Keratinocyte (primary cell): Measurements from ENCODE around the gene SLC9A3. TPM values are rescaled to one million over a fixed set of nuclear protein-coding genes. Genes with fewer than 3 reads are reported as not detected.

Experiments
- DNase-seq: peaks from one replicate; pipeline ENCODE4 v3.0.0-alpha.2; 2011; ENCODE audit warnings: low read depth, missing footprints, low spot score
- FAIRE-seq: peaks from 2 replicates; lab custom pipeline; 2011; peaks lifted over from hg19 to GRCh38; lab: Jason Lieb, UNC
- H2AFZ ChIP-seq: 2 replicates; pipeline ENCODE4 v1.6.0; 2012; ENCODE audit warnings: low read length, control low read depth, inconsistent platforms; ENCODE audit not compliant: control insufficient read depth
- H3K27ac ChIP-seq: 2 replicates; pipeline ENCODE4 v1.5.1; 2011; ENCODE audit warnings: low read length; ENCODE audit not compliant: control insufficient read depth, insufficient read depth
- H3K27me3 ChIP-seq: 3 replicates; pipeline ENCODE4 v1.6.0; 2011; ENCODE audit warnings: low read length; ENCODE audit not compliant: control insufficient read depth, insufficient read depth; ENCODE audit errors: extremely low read depth
- H3K36me3 ChIP-seq, 2 experiments: 2 replicates in 1 of 2; 3 replicates in 1 of 2; pipeline ENCODE4 v1.5.1; 2011; ENCODE audit warnings: low read length in 2 of 2, mild to moderate bottlenecking in 1 of 2; ENCODE audit not compliant: control insufficient read depth in 2 of 2, insufficient read depth in 2 of 2; ENCODE audit errors: extremely low read depth in 1 of 2
- H3K4me1 ChIP-seq: 3 replicates; pipeline ENCODE4 v1.5.1; 2011; ENCODE audit warnings: low read length; ENCODE audit not compliant: control insufficient read depth, insufficient read depth; ENCODE audit errors: extremely low read depth
- H3K4me2 ChIP-seq: 3 replicates; pipeline ENCODE4 v1.6.0; 2011; ENCODE audit warnings: low read depth, low read length; ENCODE audit not compliant: control insufficient read depth, insufficient read depth; ENCODE audit errors: extremely low read depth
- H3K4me3 ChIP-seq, 3 experiments: fragments of 200-600 bp in 1 of 3; sonication (generic) in 1 of 3; 2 replicates in 2 of 3; 3 replicates in 1 of 3; pipeline ENCODE4 v1.5.1; 2011 to 2016; ENCODE audit warnings: low read length in 3 of 3, mild to moderate bottlenecking in 3 of 3, control low read depth in 2 of 3, inconsistent platforms in 1 of 3, low read depth in 1 of 3, mixed read lengths in 1 of 3, mixed run types in 1 of 3, moderate library complexity in 1 of 3; ENCODE audit not compliant: control insufficient read depth in 2 of 3, insufficient read depth in 2 of 3; ENCODE audit errors: extremely low read depth in 1 of 3
- H3K79me2 ChIP-seq: 2 replicates; pipeline ENCODE4 v1.6.0; 2012; ENCODE audit warnings: low read length; ENCODE audit not compliant: control insufficient read depth, insufficient read depth
- H3K9ac ChIP-seq: 3 replicates; pipeline ENCODE4 v1.6.0; 2011; ENCODE audit warnings: low read length; ENCODE audit not compliant: control insufficient read depth, insufficient read depth; ENCODE audit errors: extremely low read depth
- H3K9me1 ChIP-seq: 3 replicates; pipeline ENCODE4 v1.6.0; 2011; ENCODE audit warnings: low read length; ENCODE audit not compliant: control insufficient read depth, insufficient read depth; ENCODE audit errors: extremely low read depth
- H3K9me3 ChIP-seq: 2 replicates; pipeline ENCODE4 v1.5.1; 2012; ENCODE audit warnings: low read depth, low read length; ENCODE audit not compliant: control insufficient read depth
- H4K20me1 ChIP-seq: 3 replicates; pipeline ENCODE4 v1.6.0; 2011; ENCODE audit warnings: low read length; ENCODE audit not compliant: control insufficient read depth, insufficient read depth; ENCODE audit errors: extremely low read depth
- EZH2 ChIP-seq: IDR thresholded peaks from one replicate; pipeline ENCODE4 v1.6.1; 2012; ENCODE audit warnings: inconsistent platforms, mild to moderate bottlenecking, low read length, moderate library complexity
- dilution Hi-C: fragments of 300-500 bp; cut with MboI; formaldehyde crosslinking; loops from one replicate; pipeline ENCODE4 v1.7.0; 2020; ENCODE audit warnings: low sequenced_read_pairs; ENCODE audit not compliant: extremely low pct_ligation_motif_present
- polyA plus RNA-seq, 5 experiments: library from polyadenylated mRNA; depleted of rRNA in 3 of 5; stranded (reverse) in 3 of 5; stranded (forward) in 1 of 5; unstranded in 1 of 5; fragments of >200 nt; gene quantifications; 1 replicate in 1 of 5; 2 replicates in 3 of 5; 3 replicates in 1 of 5; pipeline versions ENCODE4 v1.2.1 to v1.2.3, GENCODE V29; 2011 to 2012; ENCODE audit warnings: missing spikeins in 2 of 5, low read depth in 1 of 5, low replicate concordance in 1 of 5
- TF ChIP-seq, protein P1 (sequence below), 3 experiments: IDR thresholded peaks in 1 of 3; conservative IDR thresholded peaks in 1 of 3; optimal IDR thresholded peaks in 1 of 3; 2 replicates in 2 of 3; 3 replicates in 1 of 3; pipeline versions ENCODE3 to v1.5.1; 2011; ENCODE audit warnings: low read length in 3 of 3, mild to moderate bottlenecking in 3 of 3, moderate library complexity in 2 of 3, control low read depth in 1 of 3, inconsistent platforms in 1 of 3; ENCODE audit not compliant: insufficient read depth in 2 of 3; ENCODE audit errors: extremely low read depth in 1 of 3

SLC9A3 gene
- polyA plus RNA-seq, 1 donor (not counting 4 experiments of a cell fraction or from before 2014, with no cell fraction given) = 0.55 TPM

DNA sequence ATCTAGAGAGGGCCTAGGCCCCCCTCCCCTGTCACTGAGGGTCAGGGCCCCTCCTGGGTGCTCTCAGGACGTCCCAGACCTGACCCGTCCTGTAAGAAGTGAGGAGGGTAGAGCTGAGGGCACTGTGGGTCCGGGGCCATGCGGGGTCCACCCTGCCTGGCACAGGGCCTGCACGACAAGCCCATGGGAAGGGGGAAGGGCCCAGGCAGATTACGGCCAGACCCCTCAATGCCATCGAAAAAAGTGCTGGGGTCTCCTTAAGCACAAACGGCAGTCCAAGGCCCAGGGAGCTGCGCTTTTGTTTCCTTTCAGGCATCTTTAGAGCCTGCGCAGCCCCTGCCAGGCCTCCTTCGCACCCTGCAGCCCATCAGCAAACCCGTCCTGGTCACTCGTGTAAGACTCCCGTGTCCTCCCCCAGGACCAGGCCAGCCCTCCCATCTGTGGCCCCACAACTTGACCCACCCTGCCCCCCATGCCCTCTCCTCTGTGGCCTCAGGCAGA, 85.7 kb downstream of the SLC9A3 start:
- H3K27ac ChIP-seq = no peak overlapping the region
- no peak overlapping the region for H3K4me3 ChIP-seq
- H4K20me1 ChIP-seq = no peaks in the 10 kb centered on the region
- peaks cover 6% of the 10 kb centered on the region for H3K79me2 ChIP-seq
- H3K9ac ChIP-seq = no peak overlapping the region
- H2AFZ ChIP-seq = no peak overlapping the region
- no peaks in the 10 kb centered on the region for H3K36me3 ChIP-seq
- peaks cover 5% of the 10 kb centered on the region for H3K4me1 ChIP-seq
- TF ChIP-seq EZH2 = no peak
- TF ChIP-seq, protein P1, sequence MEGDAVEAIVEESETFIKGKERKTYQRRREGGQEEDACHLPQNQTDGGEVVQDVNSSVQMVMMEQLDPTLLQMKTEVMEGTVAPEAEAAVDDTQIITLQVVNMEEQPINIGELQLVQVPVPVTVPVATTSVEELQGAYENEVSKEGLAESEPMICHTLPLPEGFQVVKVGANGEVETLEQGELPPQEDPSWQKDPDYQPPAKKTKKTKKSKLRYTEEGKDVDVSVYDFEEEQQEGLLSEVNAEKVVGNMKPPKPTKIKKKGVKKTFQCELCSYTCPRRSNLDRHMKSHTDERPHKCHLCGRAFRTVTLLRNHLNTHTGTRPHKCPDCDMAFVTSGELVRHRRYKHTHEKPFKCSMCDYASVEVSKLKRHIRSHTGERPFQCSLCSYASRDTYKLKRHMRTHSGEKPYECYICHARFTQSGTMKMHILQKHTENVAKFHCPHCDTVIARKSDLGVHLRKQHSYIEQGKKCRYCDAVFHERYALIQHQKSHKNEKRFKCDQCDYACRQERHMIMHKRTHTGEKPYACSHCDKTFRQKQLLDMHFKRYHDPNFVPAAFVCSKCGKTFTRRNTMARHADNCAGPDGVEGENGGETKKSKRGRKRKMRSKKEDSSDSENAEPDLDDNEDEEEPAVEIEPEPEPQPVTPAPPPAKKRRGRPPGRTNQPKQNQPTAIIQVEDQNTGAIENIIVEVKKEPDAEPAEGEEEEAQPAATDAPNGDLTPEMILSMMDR (optimal IDR thresholded peaks at IDR 0.05 in 1 of 3, IDR thresholded peaks at IDR 0.05 in 1 of 3, conservative IDR thresholded peaks at IDR 0.05 in 1 of 3; ENCODE audit: extremely low read depth in 1 of 3, insufficient read depth in 2 of 3, low read length in 3 of 3) = no peak
- no peak overlapping the region for H3K4me2 ChIP-seq
- H3K9me3 ChIP-seq = no peaks in the 10 kb centered on the region
- no peaks in the 10 kb centered on the region for H3K9me1 ChIP-seq
- DNase-seq (no peak), FAIRE-seq (no peak)
- dilution Hi-C loops = no loop called here
- H3K27me3 ChIP-seq = no peaks in the 10 kb centered on the region

DNA sequence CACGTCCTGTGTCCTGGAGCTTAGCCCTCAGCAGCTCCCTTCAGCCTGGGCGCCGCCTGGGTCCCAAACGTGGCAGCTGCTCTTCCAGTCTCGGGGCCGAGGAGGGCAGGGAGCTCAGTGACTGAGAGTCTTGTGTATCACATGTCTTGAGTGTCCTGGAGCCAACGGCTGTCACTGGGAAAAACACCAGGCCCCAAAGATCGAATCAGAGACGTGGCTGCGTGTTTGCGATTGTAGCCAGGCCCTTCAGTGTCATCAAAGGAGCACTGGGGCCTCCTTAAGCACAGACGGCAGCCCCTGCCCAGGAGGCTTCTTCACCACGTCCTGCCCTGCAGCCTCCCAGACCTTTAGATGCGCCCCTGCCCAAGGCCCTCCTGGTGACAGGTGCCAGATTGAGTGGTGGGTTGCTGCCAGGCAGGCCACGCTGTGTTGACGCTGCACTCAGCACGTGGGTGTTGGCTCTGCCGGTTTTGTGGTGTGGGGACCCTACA, 86.9 kb downstream of the SLC9A3 start:
- H3K9me3 ChIP-seq = no peaks in the 10 kb centered on the region
- H3K27me3 ChIP-seq = no peaks in the 10 kb centered on the region
- no peak for TF ChIP-seq EZH2
- TF ChIP-seq, protein P1 (optimal IDR thresholded peaks at IDR 0.05 in 1 of 3, IDR thresholded peaks at IDR 0.05 in 1 of 3, conservative IDR thresholded peaks at IDR 0.05 in 1 of 3; ENCODE audit: extremely low read depth in 1 of 3, insufficient read depth in 2 of 3, low read length in 3 of 3) = no peak
- H3K27ac ChIP-seq = no peak overlapping the region
- peaks cover 3% of the 10 kb centered on the region for H3K4me1 ChIP-seq
- H3K9ac ChIP-seq = no peak overlapping the region
- no peak overlapping the region for H3K4me2 ChIP-seq
- dilution Hi-C loops = no loop called here
- H2AFZ ChIP-seq = no peak overlapping the region
- no peak for DNase-seq
- no peak overlapping the region for H3K4me3 ChIP-seq
- no peaks in the 10 kb centered on the region for H3K9me1 ChIP-seq
- peaks cover 2% of the 10 kb centered on the region for H3K79me2 ChIP-seq
- FAIRE-seq = no peak
- H4K20me1 ChIP-seq = no peaks in the 10 kb centered on the region
- H3K36me3 ChIP-seq = no peaks in the 10 kb centered on the region
